Tibial nerve (tissue), 4 donors: ENCODE measurements around the gene MRPS5. TPM values are rescaled to one million over a fixed set of nuclear protein-coding genes. Genes with fewer than 3 reads are reported as not detected.

Experiments used
- DNase-seq, 2 donors: peaks; one replicate each; pipeline ENCODE4 v3.0.0-alpha.2; 2019; ENCODE audit warnings: low spot score in 2 of 2
- H3K27ac ChIP-seq, 4 donors: fragments of 200-600 bp; sonication (generic) in 3 of 4; one replicate each; pipeline ENCODE4 v1.5.1; 2017 to 2019; ENCODE audit warnings: mild to moderate bottlenecking in 1 of 4
- H3K27me3 ChIP-seq, 2 donors: fragments of 200-600 bp; sonication (generic) in 1 of 2; one replicate each; pipeline versions ENCODE4 v1.5.1 to v1.6.0; 2017 to 2019
- H3K36me3 ChIP-seq, 3 donors: fragments of 200-600 bp; sonication (generic); one replicate each; pipeline ENCODE4 v1.5.1; 2018 to 2019
- H3K4me1 ChIP-seq, 4 donors: fragments of 200-600 bp; sonication (generic) in 3 of 4; one replicate each; pipeline ENCODE4 v1.5.1; 2017 to 2019
- H3K4me3 ChIP-seq, 4 donors: fragments of 200-600 bp; sonication (generic) in 3 of 4; one replicate each; pipeline ENCODE4 v1.5.1; 2017 to 2019; ENCODE audit warnings: mild to moderate bottlenecking in 1 of 4, moderate library complexity in 1 of 4
- H3K9me3 ChIP-seq, 4 donors: fragments of 200-600 bp; sonication (generic) in 3 of 4; one replicate each; pipeline ENCODE4 v1.5.1; 2017 to 2019
- CTCF ChIP-seq, 5 experiments: fragments of 200-600 bp in 3 of 5; fragments of 450-650 bp in 2 of 5; sonication (generic) in 3 of 5; IDR thresholded peaks; one replicate each; pipeline ENCODE4 v1.5.1; 2016 to 2019; ENCODE audit warnings: antibody characterized with exemption in 5 of 5, mild to moderate bottlenecking in 3 of 5, moderate library complexity in 2 of 5
- EP300 ChIP-seq, 2 donors: sonication (generic); formaldehyde crosslinking; IDR thresholded peaks; one replicate each; pipeline ENCODE4 v1.6.1; 2017; ENCODE audit warnings: antibody characterized with exemption in 2 of 2, mild to moderate bottlenecking in 1 of 2
- POLR2A ChIP-seq, 2 donors: fragments of 450-650 bp; IDR thresholded peaks; one replicate each; pipeline ENCODE4 v1.6.1; 2017; ENCODE audit warnings: antibody characterized with exemption in 2 of 2, mild to moderate bottlenecking in 2 of 2, moderate library complexity in 2 of 2
- WGBS, 2 donors: methylation state at CpG; one replicate each; pipeline ENCODE4 v1.1.5; 2018; 5-methylcytosine and 5-hydroxymethylcytosine counted together
- total RNA-seq, 4 donors: library from RNA; depleted of rRNA; stranded (reverse); fragments of >200 nt; gene quantifications; one replicate each; pipeline ENCODE4 v1.1.0, GENCODE V29; 2016

The MRPS5 gene
- total RNA-seq, 4 donors from 2014 or later = 34.3 to 67.8 (median 50.8) TPM

GRCh38 chr2:95049961-95050360 lies 71.6 kb downstream of the MRPS5 start:
- WGBS, 2 donors = 77 to 81% methylated on average over 6 of the region's 6 CpGs
- no peak for TF ChIP-seq POLR2A (IDR thresholded peaks at IDR 0.05)
- TF ChIP-seq CTCF (IDR thresholded peaks at IDR 0.05) = no peak
- TF ChIP-seq EP300 (IDR thresholded peaks at IDR 0.05) = no peak

GRCh38 chr2:95049683-95049955 lies 72.0 kb downstream of the MRPS5 start:
- DNase-seq = no peak
- no peaks in the 10 kb centered on the region for H3K27me3 ChIP-seq
- H3K4me3 ChIP-seq = no peak overlapping the region
- H3K27ac ChIP-seq = peak overlapping the region in 2 of 4 donors; percentile 36 to 81
- no peak for TF ChIP-seq POLR2A (IDR thresholded peaks at IDR 0.05)
- TF ChIP-seq EP300 (IDR thresholded peaks at IDR 0.05) = no peak
- no peak for TF ChIP-seq CTCF (IDR thresholded peaks at IDR 0.05)
- peaks cover 0 to 35% (median 0%) of the 10 kb centered on the region in 3 donors for H3K36me3 ChIP-seq
- WGBS, 2 donors = 87 to 89% methylated on average over 10 of the region's 10 CpGs
- H3K9me3 ChIP-seq = no peaks in the 10 kb centered on the region
- peaks cover 0 to 47% (median 4%) of the 10 kb centered on the region in 4 donors for H3K4me1 ChIP-seq

More at GRCh38 chr2:95049961-95050360, 71.6 kb downstream of the MRPS5 start:
- peaks cover 0 to 35% (median 0%) of the 10 kb centered on the region in 3 donors for H3K36me3 ChIP-seq
- H3K27me3 ChIP-seq = no peaks in the 10 kb centered on the region
- H3K4me1 ChIP-seq = peaks cover 0 to 47% (median 4%) of the 10 kb centered on the region in 4 donors
- H3K9me3 ChIP-seq = no peaks in the 10 kb centered on the region
- no peak for DNase-seq
- H3K27ac ChIP-seq = peak overlapping the region in 2 of 4 donors; percentile 68 to 81
- H3K4me3 ChIP-seq = no peak overlapping the region

GRCh38 chr2:95048825-95049682 lies 72.6 kb downstream of the MRPS5 start:
- WGBS, 2 donors = 73 to 76% methylated on average over 15 of the region's 15 CpGs
- no peak for DNase-seq

GRCh38 chr2:95047629-95048510 lies 73.7 kb downstream of the MRPS5 start:
- TF ChIP-seq POLR2A (IDR thresholded peaks at IDR 0.05) = no peak
- TF ChIP-seq CTCF (IDR thresholded peaks at IDR 0.05) = no peak
- H3K27ac ChIP-seq = peak overlapping the region; percentile 37 to 81 (median 58)
- H3K27me3 ChIP-seq = no peaks in the 10 kb centered on the region
- WGBS, 2 donors = 45 to 58% methylated on average over 12 to 13 of the region's 17 CpGs
- H3K4me1 ChIP-seq = peaks cover 0 to 60% (median 15%) of the 10 kb centered on the region in 4 donors
- no peaks in the 10 kb centered on the region for H3K9me3 ChIP-seq
- H3K4me3 ChIP-seq = no peak overlapping the region
- DNase-seq = no peak
- peaks cover 0 to 28% (median 0%) of the 10 kb centered on the region in 3 donors for H3K36me3 ChIP-seq

More at GRCh38 chr2:95048825-95049682, 72.6 kb downstream of the MRPS5 start:
- Histone ChIP-seq H3K36me3 (peaks cover 0 to 35% (median 0%) of the 10 kb centered on the region in 3 donors), H3K27ac (peak overlapping the region in 3 of 4 donors; percentile 26 to 81 (median 72)), H3K27me3 (no peaks in the 10 kb centered on the region), H3K4me1 (peaks cover 0 to 48% (median 4%) of the 10 kb centered on the region in 4 donors), H3K4me3 (no peak overlapping the region), H3K9me3 (no peaks in the 10 kb centered on the region)
- TF ChIP-seq EP300 (IDR thresholded peaks at IDR 0.05) (no peak), CTCF (IDR thresholded peaks at IDR 0.05) (no peak), POLR2A (IDR thresholded peaks at IDR 0.05) (no peak)
